Naive thymus-derived CD8-positive, alpha-beta T cell (primary cell): ENCODE data around the gene LRRC36. TPM values are rescaled to one million over a fixed set of nuclear protein-coding genes. Genes with fewer than 3 reads are reported as not detected.

Experiments used
- ATAC-seq, 2 donors: fragments of 150-1000 bp; cut with Tn5 transposase in 1 of 2; sonication (Bioruptor Pico), chemical (Tn5 transposase) in 1 of 2; 1 replicate in 1 of 2; 2 replicates in 1 of 2; pipeline ENCODE4 v1.10.0; 2021; ENCODE audit warnings: mild to moderate bottlenecking in 2 of 2, moderate library complexity in 2 of 2
- POLR2A ChIA-PET: fragments of 350-600 bp; sonication (Branson Sonifier 250); formaldehyde crosslinking; loops from one replicate; lab custom pipeline; 2021; ENCODE audit warnings: antibody characterized with exemption; lab: Charles Lee
- DNase-seq, 10 donors: peaks; one replicate each; pipeline versions ENCODE4 v3.0.0 to v3.0.0-alpha.2; 2020 to 2022
- H3K27ac Mint-ChIP-seq, 10 donors: one replicate each; pipeline ENCODE4 v1.8.0; 2020 to 2022; ENCODE audit warnings: mild to moderate bottlenecking in 10 of 10, mixed read lengths in 10 of 10, moderate library complexity in 4 of 10, inconsistent platforms in 1 of 10
- H3K27me3 Mint-ChIP-seq, 5 donors: one replicate each; pipeline ENCODE4 v1.8.0; 2021 to 2022; ENCODE audit warnings: mixed read lengths in 5 of 5
- H3K36me3 Mint-ChIP-seq, 3 donors: one replicate each; pipeline ENCODE4 v1.8.0; 2020 to 2022; ENCODE audit warnings: mixed read lengths in 3 of 3, mild to moderate bottlenecking in 2 of 3, inconsistent platforms in 1 of 3
- H3K4me1 Mint-ChIP-seq, 4 donors: one replicate each; pipeline ENCODE4 v1.8.0; 2021 to 2022; ENCODE audit warnings: mixed read lengths in 4 of 4
- H3K4me3 Mint-ChIP-seq, 10 donors: one replicate each; pipeline ENCODE4 v1.8.0; 2020 to 2022; ENCODE audit warnings: mild to moderate bottlenecking in 10 of 10, mixed read lengths in 10 of 10, moderate library complexity in 6 of 10, inconsistent platforms in 1 of 10
- H3K9me3 Mint-ChIP-seq, 9 donors: one replicate each; pipeline ENCODE4 v1.8.0; 2020 to 2022; ENCODE audit warnings: mixed read lengths in 9 of 9, mild to moderate bottlenecking in 3 of 9, inconsistent platforms in 1 of 9, moderate library complexity in 1 of 9
- polyA plus RNA-seq, 3 donors: library from polyadenylated mRNA; unstranded; fragments of 300-500 nt; fragmentation: Illumina TruSeq; gene quantifications; one replicate each; pipeline ENCODE4 v1.2.3, GENCODE V29; 2021
- total RNA-seq, 8 experiments: library from RNA in 2 of 8; stranded (reverse) in 2 of 8; gene quantifications; one replicate each; pipeline ENCODE4 v1.2.3 and lab custom pipeline; 2021 to 2026

LRRC36 gene
- total RNA-seq (under 1 TPM in 1 of 2 experiments, not detected in 1; 0.49 TPM), polyA plus RNA-seq (not detected), total RNA-seq (lab: John Stamatoyannopoulos, UW) (0 to 0.35 (median 0.20) reads per million in 6 experiments)

GRCh38 chr16:67326472-67327309, at the start of gene LRRC36, which contains the start of gene KCTD19:
Gene LRRC36 (plus strand): TSS chr16:67326815. CDS start chr16:67326863, 48 bp downstream.
Gene KCTD19 (minus strand): TSS chr16:67326741. CDS start chr16:67326707, 34 bp downstream.
- DNase-seq = peak; percentile 30 to 83 (median 70)
- peak within 1 kb of the TSS; percentile 17 to 92 (median 80) for H3K27ac Mint-ChIP-seq
- POLR2A ChIA-PET = interaction anchor here (0.6 kb wide), 1 partner anchor 11 kb away, joined by 3 read pairs; no protein-coding TSS in a partner anchor
- no peaks in the 10 kb centered on the region for H3K9me3 Mint-ChIP-seq
- peak within 1 kb of the TSS; percentile 81 to 96 (median 92) for H3K4me3 Mint-ChIP-seq
- peak; percentile 82 to 89 for ATAC-seq
- H3K36me3 Mint-ChIP-seq = no peaks in the 10 kb centered on the region
- peaks cover 12 to 27% (median 16%) of the 10 kb centered on the region in 4 donors for H3K4me1 Mint-ChIP-seq
- peaks cover 3 to 15% (median 5%) of the 10 kb centered on the region in 5 donors for H3K27me3 Mint-ChIP-seq

- H3K4me3 Mint-ChIP-seq = peak overlapping the region in 9 of 10 donors; percentile 28 to 77 (median 56)
- H3K36me3 Mint-ChIP-seq = peaks cover 0 to 18% (median 0%) of the 10 kb centered on the region in 3 donors
- POLR2A ChIA-PET = no interaction called here
- H3K27me3 Mint-ChIP-seq = no peaks in the 10 kb centered on the region
- peak overlapping the region; percentile 4 to 82 (median 54) for H3K27ac Mint-ChIP-seq
- DNase-seq (no peak), ATAC-seq (no peak)
- no peaks in the 10 kb centered on the region for H3K9me3 Mint-ChIP-seq
- H3K4me1 Mint-ChIP-seq = peaks cover 5 to 31% (median 19%) of the 10 kb centered on the region in 4 donors
Measured at GRCh38 chr16:67277294-67277998, 49.2 kb upstream of the LRRC36 start.

- no peaks in the 10 kb centered on the region for H3K27me3 Mint-ChIP-seq
- peak overlapping the region; percentile 31 to 87 (median 69) for H3K27ac Mint-ChIP-seq
- peak overlapping the region; percentile 76 to 88 (median 82) for H3K4me3 Mint-ChIP-seq
- H3K4me1 Mint-ChIP-seq = peaks cover 5 to 31% (median 19%) of the 10 kb centered on the region in 4 donors
- peaks cover 4 to 18% (median 4%) of the 10 kb centered on the region in 3 donors for H3K36me3 Mint-ChIP-seq
- POLR2A ChIA-PET = interaction anchor here (1.0 to 1.1 kb wide), 2 partner anchors 51 to 529 kb away, joined by 3 to 6 read pairs; partner anchors contain the start of genes RANBP10, TMEM208 and TSNAXIP1
- no peaks in the 10 kb centered on the region for H3K9me3 Mint-ChIP-seq
- DNase-seq (no peak), ATAC-seq (no peak)
Measured at GRCh38 chr16:67277999-67278772, 48.4 kb upstream of the LRRC36 start.

GRCh38 chr16:67278773-67279295, 47.8 kb upstream of the LRRC36 start:
- POLR2A ChIA-PET = interaction anchor here (1.0 to 1.3 kb wide), 3 partner anchors 52 to 528 kb away, joined by 3 to 6 read pairs (median 4); partner anchors contain the start of genes RANBP10, TMEM208 and TSNAXIP1
- ATAC-seq = peak; percentile 62 to 67
- H3K27me3 Mint-ChIP-seq = no peaks in the 10 kb centered on the region
- peak in 8 of 10 donors; percentile 17 to 69 (median 42) for DNase-seq
- H3K4me1 Mint-ChIP-seq = peaks cover 5 to 31% (median 19%) of the 10 kb centered on the region in 4 donors
- H3K27ac Mint-ChIP-seq = peak overlapping the region; percentile 31 to 87 (median 64)
- peaks cover 4 to 18% (median 4%) of the 10 kb centered on the region in 3 donors for H3K36me3 Mint-ChIP-seq
- no peaks in the 10 kb centered on the region for H3K9me3 Mint-ChIP-seq
- peak overlapping the region; percentile 76 to 88 (median 82) for H3K4me3 Mint-ChIP-seq

GRCh38 chr16:67279296-67280089, 47.1 kb upstream of the LRRC36 start, which contains the start of gene PLEKHG4:
Gene PLEKHG4 (plus strand): TSS chr16:67279532. CDS start chr16:67280045, 513 bp downstream.
- Mint-ChIP-seq H3K4me3 (peak within 1 kb of the TSS; percentile 76 to 88 (median 82)), H3K27ac (peak within 1 kb of the TSS; percentile 31 to 87 (median 64)), H3K9me3 (no peaks in the 10 kb centered on the region), H3K4me1 (peaks cover 5 to 31% (median 19%) of the 10 kb centered on the region in 4 donors), H3K27me3 (no peaks in the 10 kb centered on the region), H3K36me3 (peaks cover 4 to 21% (median 4%) of the 10 kb centered on the region in 3 donors)
- DNase-seq (peak; percentile 69 to 85 (median 77)), ATAC-seq (peak; percentile 95 to 96)
- POLR2A ChIA-PET = interaction anchor here (1.3 kb wide), 1 partner anchor 53 kb away, joined by 4 read pairs; the partner anchor contains the start of gene TMEM208

GRCh38 chr16:67280090-67281015, 46.3 kb upstream of the LRRC36 start:
- DNase-seq (no peak), ATAC-seq (no peak)
- Mint-ChIP-seq H3K9me3 (no peaks in the 10 kb centered on the region), H3K4me1 (peaks cover 5 to 31% (median 18%) of the 10 kb centered on the region in 4 donors), H3K4me3 (peak overlapping the region in 8 of 10 donors; percentile 52 to 79 (median 64)), H3K27ac (peak overlapping the region in 4 of 10 donors; percentile 13 to 66 (median 38)), H3K27me3 (no peaks in the 10 kb centered on the region), H3K36me3 (peaks cover 4 to 17% (median 4%) of the 10 kb centered on the region in 3 donors)
- POLR2A ChIA-PET = interaction anchor here (1.3 kb wide), 1 partner anchor 53 kb away, joined by 4 read pairs; the partner anchor contains the start of gene TMEM208

GRCh38 chr16:67281536-67282446, 44.8 kb upstream of the LRRC36 start:
- ATAC-seq = no peak
- Mint-ChIP-seq H3K4me1 (peaks cover 5 to 23% (median 16%) of the 10 kb centered on the region in 4 donors), H3K36me3 (peaks cover 4 to 12% (median 4%) of the 10 kb centered on the region in 3 donors), H3K27me3 (no peaks in the 10 kb centered on the region), H3K4me3 (peak overlapping the region in 3 of 10 donors; percentile 18 to 70 (median 28)), H3K9me3 (no peaks in the 10 kb centered on the region), H3K27ac (peak overlapping the region in 5 of 10 donors; percentile 14 to 74 (median 70))
- DNase-seq = no peak
- POLR2A ChIA-PET = no interaction called here

GRCh38 chr16:67282447-67282805, 44.2 kb upstream of the LRRC36 start:
- no peak overlapping the region for H3K27ac Mint-ChIP-seq
- DNase-seq = no peak
- H3K4me1 Mint-ChIP-seq = peaks cover 5 to 21% (median 14%) of the 10 kb centered on the region in 4 donors
- no peak for ATAC-seq
- H3K36me3 Mint-ChIP-seq = peaks cover 4 to 14% (median 4%) of the 10 kb centered on the region in 3 donors
- peak overlapping the region in 1 of 10 donors; percentile 26 for H3K4me3 Mint-ChIP-seq
- no peaks in the 10 kb centered on the region for H3K9me3 Mint-ChIP-seq
- POLR2A ChIA-PET = no interaction called here
- H3K27me3 Mint-ChIP-seq = no peaks in the 10 kb centered on the region
